NCI-H1105 (cell line): ENCODE measurements around the gene BCAS3.
"Not testable (repeated sequence)": the region's sequence is repeated elsewhere in the genome, so short reads cannot be mapped to it uniquely, and the experiment has no call there.

Source experiments
- DNase-seq: peaks from one replicate; lab custom pipeline; 2025; lab: John Stamatoyannopoulos, UW

Gene BCAS3

DNA sequence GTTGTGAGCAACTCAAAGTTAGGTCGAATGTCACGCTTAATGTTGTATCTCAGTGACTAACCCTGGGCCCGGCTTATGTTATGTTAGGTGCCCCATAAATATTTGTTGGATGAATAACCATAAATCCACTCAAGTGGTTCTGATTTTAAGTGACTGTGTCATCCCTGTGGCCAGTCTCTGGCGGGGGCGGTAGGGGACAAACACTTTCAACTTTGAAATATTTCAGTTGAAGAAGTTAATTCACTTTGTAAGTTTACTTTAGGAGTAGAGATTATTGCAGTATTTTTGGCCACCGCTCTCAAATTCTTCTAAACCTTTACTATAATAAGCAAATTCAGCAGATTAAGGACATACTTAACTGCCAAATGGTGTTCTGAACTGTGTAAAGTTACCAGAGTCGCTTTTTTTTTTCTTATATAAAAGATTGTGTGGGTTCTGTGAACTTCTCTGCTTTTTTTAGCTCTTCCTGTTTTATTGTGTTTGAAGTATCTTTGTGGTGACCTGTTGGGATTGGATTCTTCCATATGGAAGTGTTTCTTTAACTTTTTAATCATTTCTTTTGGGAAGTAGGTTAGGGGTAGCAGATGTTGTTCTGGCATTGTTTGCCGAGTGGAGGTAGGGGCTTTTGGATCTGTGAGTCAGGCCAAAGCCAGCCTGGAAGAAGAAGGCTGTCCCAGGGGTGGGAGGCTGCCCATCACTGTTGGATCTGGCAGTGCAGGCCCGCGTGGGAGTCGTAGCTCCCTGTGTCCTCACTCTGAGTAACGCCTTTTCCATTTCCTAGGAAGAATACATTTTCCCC is 660.5 kb downstream of the BCAS3 start:
- DNase-seq, result no peak

DNA sequence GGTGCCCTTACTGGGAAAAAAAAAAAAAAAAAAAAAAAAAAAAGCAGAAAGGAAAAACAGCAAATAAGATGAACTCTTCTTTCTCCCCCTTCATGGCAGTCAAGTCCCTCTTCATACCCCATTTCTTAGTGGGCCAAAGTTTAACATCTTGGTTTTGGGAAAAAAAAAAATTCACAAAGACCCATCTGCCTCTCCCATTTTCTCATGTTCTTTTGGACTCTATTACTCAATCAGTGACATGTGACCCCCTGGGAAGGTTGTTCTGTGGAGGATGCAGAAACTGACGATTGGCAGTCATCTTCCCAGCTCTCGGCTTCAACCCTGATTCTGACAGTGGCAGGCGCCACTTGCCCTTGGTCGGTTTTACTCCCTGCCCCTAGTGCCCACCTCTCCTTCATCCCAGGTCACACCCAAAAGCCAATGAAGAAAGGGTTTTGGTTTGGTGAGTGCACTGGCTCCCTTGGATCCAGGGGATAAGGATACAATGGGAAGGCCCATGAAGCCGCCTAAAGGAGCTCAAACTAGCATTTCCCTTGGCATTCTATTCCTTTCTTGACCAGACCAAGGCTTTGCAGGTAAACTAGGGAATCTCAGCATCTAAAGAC is 661.3 kb downstream of the BCAS3 start:
- DNase-seq, result no peak

DNA sequence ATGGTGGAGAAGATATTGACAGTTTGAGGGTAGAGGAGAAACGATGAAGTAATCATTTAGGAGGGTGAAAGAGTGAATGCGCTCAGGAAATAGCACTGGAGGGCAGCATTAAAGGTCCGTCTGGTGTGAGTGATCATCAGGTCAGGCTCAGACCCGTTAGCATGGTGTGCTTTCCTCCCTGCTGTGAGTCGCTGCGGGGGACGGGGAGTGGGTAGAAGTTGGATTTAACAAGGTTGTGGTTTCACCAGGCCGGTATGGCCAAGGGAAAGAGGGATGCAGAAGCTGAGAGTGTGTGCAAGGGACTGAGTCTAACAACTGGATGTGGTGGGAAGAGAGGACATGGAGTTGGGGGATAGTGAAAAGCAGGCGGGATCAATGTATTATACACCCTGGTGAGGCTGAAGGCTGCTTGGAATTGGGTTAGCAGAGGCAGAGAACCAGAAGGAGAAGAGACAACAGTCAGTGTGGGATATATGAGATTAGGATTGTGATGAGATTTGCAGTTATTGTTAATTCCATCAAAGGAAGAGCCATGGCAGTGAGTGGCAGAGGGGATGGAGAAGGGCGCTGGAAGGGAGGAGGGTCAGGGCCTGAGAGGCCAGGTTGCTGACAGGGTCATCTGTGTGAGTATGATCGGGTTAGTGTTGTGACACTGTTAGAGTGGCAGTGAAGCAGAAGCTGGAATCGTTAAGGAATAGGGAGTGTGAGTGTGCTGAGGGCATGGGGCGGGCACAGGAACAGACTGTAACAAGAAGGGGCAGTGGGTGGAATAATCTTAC is 663.0 kb downstream of the BCAS3 start:
- no peak for DNase-seq

DNA sequence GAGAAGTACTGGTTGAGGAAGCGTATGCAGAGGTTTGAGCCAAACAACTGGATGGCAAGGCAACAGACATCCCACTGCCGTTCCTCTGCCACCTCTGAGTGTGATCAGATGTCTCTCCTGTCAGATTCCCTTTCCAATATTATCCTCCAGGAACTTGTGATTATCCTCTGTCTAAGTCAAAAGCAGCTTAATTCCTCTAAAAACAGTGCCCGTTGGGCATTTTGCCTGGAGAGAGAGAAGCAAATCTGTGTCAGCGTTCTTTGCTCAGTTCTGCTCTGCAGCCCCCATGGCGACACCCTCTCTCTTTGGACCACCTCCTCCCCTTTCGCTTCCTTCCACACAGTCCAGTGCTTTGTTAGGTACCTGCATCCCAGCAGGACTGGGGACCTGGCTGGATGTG is 665.9 kb downstream of the BCAS3 start:
- DNase-seq, result no peak

DNA sequence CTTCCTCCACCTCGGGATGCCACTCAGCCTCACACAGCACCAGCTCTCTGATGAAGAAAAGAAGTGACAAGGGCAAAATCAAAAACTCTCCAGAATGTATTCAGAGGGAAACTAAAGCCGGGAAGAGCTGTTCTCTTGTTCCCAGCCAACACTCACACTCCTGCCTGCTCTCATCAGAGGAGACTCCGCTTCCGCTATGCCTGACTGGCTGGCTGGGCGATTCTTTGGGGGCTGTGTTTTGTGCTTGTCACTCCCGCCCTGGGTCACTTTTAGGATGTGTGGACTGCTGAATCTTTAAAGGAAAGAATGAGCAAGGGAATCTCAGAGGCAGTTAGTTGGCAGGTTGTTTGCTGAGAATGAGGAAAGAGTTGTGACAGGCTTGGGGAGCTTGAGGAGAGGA is 667.4 kb downstream of the BCAS3 start:
- no peak for DNase-seq

DNA sequence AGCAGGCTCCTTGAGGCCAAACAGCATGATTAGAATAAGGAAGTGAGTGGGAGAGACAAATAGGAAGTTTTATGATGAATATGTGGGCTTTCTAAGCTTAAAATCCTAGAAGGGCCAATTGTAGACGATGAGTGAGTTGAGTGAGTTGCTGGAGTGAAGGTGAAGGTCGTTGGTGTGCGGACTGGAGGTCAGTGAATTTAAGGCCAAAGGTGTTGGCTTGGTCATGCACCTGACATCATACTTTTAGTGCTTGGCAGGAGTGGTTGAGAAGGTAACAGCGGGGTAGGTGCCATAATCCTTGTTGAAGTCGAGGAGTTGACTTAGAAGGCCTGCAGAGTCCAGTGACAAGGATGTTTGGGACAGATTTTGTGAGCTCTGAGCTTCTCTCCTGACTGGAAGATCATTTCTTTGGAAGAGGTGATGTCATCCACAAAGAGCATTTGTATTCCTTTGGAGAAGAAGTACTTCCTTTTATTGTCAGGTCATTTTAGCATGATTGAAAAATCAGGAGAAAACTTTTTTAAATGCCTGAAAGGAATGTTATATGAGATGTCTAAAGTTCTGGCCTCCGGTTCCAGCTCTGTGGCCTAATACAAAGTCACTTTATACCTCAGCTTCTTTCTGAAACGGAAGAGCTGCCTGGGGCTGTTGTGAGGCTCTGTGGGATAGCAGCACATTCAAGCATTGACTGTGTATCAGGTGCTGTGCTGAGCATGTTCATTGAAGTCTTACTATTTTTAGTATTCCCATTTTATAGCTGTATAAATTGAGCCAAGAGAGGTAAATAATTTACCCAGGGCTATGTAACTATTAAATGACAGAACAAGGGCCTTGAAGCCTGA is 668.4 kb downstream of the BCAS3 start:
- DNase-seq, result no peak

DNA sequence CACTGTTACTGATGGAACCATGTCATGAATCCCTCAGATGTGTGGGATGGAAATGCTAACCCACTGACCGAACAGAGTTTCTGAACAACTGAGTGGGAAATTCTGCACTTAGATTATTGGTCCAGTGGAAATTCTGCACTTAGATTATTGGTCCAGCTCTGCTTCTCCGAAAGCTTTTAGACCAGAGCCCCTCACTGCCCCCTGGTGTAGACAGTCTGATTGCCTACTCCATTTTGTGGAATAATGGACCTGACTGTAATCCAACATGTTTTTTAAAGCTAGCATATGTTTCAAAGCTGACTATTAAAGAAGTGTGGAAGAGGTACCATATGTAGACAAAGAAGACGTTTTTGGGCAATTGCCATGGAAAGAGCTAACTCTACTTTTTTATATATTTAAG is 671.7 kb downstream of the BCAS3 start:
- no peak for DNase-seq

DNA sequence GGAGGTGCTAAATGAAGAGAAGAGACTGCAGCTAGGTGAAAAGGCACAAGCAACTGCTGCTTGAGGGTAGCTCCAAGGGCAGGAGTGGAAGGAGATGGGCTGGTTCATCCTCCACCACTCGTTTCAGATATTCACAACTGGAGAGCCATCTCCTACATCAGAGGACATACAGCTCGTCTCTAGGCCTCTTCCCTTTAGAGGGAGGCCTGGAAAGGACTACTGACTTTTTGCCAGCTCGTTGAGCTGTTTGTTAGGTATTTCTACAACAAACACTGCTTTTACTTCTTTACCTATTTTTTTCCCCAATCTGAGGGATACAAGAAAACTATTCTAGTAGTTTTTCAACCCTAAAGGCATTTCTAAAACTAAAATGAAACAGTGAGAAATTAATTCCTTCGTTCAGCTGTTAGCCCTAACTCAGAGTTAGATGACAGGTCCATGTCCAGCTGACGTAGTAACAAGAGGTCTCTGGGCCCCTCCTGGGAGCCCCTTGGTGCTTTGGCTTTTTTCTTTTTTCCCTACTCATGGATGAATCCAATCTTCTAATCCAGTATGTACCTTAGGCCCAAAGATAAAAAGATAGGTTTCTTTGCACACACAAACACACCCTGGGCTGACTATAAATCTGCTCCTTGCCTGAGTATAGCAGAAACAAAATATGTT is 674.2 kb downstream of the BCAS3 start:
- no peak for DNase-seq

DNA sequence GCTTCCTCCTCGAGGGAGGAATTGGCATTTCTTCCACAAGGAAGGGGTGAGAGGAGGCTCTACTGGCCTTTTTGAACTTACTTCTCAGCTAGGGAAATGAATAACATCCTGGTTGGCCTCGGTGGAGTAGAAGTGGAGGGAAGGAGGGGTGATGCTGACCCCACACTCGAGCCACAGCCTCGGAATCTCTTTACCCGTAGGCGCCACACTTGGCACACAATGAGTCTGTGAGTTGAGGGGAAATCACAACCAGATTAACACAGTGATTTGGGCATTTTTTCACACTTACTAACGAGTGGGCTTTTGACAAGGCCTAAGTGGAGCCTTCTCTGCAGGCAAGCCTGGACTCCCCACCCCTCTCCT is 674.7 kb downstream of the BCAS3 start:
- no peak for DNase-seq

DNA sequence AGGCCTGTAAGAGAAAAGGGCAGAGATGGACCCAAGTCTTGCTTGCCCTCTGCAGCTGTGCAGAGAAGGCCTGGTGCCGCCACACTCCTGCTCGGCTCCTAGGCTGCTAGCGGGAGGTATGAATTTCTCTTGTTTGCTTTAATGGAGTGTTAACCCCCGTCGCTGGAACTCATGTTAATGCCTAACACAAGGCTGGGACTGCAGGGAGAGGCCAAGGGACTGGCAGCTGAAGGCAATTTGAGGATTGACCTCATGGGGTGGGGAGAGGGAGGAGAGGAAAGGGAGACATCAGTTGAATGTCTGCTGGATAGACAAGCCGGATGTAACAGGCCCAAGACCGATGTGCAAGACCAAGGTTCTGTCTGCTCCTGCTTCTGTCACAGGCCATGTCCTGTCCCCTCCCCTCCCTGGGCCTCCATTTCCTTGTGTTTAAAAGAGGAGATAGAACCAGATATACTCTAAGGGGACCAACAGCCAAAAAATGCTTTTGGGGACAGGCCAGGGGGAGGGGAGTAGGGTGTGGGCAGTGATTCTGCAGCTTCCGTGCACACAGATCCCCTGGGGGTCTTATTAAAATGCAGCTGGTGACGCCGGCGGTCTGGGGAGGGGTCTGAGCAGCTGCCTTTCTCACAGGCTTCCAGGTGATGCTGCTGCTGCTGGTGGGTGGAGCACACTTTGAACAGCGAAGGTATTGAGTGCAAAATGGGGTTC is 675.3 kb downstream of the BCAS3 start:
- no peak for DNase-seq

DNA sequence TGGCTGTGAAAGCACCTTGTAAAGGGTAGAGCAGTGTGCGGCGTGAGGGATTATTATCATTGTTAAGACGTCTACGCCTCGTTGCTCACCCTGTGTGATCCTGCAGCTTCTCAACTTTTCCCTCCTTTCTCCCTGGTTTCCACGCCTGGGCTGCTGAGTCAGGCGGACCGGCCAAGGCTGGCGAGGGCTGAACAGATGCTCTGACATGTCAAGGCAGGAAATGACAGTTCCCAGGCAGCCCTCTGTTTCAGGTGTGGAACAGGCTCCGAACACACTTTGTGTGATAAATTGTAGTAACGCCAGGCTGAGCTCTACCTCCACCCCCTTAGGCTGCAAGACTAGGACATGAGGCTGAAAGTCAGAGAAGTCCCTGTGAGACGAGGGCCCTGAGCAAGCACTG is 676.0 kb downstream of the BCAS3 start:
- no peak for DNase-seq

DNA sequence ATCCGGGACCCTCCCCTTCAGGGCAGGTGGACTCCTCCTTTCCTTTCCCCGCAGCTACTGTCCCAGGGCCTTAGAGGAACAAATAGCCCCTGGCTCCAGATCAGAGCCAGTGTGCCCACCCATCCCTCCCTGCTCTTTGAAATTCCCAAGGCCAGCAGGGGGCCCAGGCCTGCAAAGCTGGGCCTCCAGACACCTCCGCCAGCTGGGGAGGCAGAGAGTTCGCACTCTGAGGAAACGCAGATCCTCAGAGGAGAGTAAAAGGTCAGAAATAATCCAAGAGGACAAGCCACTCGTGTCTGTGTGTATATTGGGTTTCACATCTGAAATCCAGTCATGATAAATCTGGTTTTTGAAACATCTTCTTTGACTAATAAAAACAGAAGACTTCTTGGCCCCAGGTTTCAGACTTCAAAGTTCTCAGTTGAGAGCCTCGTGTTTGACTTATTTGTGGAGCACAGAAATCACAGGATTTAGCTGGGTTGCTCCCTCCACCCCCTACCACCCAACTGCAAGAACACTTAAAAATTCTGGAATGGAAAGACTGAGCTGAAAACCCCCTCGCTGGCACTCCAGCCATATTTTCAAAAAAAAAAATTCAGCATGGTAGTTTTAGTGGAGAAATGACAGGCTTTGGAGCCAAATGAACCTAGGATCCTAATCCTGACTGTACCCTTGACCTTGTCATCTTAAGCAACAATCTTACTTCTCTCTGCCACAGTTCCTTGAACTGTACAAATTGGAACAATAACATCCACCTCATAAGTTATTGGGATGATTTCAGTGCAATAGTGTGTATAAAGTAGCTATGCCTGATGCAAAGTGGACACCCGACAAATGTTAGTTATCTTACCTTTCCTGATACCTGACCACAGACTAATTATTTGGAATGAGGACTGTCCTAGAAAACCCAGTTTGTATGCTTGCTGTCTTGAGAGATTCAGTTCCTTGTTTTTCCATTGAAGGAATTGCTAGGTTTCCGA is 677.5 kb downstream of the BCAS3 start:
- DNase-seq, result no peak

DNA sequence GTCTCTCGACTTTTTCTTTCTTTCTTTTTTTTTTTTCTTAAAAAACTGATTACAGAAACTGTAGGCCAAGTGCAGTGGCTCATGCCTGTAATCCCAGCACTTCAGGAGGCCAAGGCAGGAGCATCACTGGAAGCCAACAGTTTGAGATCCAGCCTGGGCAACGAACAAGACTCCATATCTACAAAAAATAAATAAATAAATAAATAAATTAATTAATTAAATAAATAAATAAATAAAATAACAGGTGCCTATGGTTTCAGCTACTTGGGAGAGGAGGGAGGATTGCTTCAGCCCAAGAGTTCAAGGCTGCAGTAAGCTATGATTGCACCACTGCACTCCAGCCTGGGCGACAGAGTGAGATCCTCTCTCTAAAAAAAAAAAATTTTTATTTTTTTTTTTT is 679.4 kb downstream of the BCAS3 start:
- not testable (repeated sequence) for DNase-seq

DNA sequence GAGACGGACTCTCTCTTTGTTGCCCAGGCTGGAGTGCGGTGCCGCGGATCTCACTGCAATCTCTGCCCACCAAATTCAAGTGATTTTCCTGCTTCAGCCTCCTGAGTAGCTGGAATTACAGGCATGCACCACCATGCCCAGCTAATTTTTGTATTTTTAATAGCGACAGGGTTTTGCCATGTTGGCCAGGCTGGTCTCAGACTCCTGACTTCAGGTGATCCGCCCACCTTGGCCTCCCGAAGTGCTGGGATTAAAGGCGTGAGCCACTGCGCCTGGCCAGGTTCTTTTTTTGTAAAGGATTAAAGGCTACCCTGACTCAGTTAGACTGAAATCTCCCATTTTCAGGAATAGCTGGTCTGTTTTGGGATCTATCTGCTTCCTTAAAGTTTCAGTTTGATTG is 681.9 kb downstream of the BCAS3 start:
- DNase-seq, result not testable (repeated sequence)

DNA sequence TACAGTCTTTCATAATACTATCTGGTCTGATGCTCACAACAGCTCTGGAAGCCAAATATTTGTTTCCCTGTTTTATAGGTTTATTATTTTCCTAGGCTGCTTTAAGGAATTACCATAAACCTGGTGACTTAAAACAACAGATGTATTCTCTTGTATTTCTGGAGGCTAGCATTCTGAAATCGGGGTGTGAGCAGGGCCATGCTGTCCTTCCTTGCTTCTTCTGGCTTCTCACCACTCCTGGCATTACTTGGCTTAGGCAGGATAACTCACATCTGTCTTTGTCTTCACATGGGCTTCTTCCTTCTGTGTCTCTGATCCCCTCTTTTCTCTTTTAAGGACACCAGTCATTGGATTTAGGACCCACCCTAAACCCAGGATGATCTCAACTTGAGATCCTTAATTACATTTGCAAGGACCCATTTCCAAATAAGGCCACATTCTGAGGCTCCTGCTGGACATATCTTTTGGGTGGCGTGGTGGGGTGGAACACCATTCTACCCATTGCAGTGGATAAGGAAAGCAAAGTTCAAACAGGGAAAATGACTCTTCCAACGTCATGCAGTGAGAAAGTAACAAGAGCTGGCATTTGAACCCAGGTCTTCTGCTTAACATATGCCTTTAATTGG is 682.8 kb downstream of the BCAS3 start:
- no peak for DNase-seq

DNA sequence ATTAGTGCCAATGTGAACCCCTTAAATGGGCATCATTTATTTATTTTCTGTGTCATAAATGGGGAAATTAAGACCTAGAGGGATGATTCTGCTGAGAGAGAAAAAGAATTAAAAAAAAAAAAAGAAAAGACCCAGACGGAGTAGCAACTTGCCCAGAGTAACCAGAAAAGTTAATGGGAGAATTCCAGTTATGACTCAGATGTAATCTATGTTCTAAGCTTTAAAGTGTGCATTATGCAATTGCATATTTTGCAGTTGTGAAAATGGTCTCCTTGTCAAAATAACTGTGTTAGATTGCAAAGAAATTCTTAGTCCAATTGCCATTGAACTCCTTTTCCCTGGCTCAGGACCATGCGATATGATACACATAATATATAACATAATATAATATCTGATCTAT is 683.4 kb downstream of the BCAS3 start:
- no peak for DNase-seq

DNA sequence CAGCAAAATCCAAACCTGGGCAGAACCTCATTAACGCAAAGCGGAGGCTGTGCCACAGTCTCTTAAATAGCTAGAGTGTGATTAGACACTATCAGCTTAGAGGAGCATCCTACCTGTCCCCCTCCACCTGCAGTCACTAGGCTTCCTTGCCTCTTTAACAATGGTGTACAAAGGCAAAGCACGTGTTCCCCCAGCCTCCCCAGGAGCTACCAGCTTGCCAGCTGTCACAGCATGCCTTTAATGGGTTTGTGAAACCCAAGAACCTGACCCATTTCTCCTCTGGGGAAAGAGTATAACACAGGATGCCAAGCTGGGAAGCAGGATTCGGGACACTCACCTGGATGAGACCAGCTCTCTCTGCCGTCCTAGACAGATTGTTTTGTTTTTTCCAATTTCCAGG is 684.7 kb downstream of the BCAS3 start:
- no peak for DNase-seq

DNA sequence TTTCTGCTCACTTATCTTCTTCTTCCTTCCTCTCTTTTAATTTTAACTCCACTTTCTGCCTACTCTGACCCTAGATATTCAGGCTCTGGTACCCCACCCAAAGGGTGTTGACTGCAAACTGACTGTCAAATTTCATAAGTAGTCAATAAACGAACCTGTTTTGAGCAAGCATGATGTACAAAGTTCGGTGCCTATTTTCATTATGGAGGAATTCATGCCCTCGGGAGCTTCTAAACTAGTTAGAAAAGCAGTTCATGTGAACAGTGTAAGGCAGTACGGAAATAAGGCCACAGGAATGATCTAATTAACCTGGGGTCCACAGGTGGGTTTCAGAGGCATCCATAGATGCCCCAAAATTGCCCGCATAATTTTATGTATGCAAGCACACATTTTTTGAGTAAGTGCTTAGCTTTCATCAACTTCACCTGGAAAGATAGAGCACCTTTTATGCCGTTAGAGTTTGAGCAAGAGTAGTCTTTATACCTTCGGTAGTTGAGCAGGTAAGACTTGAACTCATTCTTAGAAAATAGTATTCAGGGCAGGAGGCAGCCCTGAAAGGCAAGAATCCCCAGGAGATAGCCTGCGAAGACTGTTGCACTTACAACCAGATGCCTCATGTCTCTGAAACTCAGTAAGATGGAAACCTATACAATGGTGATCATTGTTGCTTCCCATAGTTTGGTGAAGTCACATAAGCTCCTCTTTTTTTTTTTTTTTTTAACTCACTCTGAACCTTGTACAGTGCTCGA is 685.4 kb downstream of the BCAS3 start:
- DNase-seq, result no peak
